ENCODE results near the gene C1QL1. TPM values are rescaled to one million over a fixed set of nuclear protein-coding genes. Genes with fewer than 3 reads are reported as not detected.

The C1QL1 gene
- polyA plus RNA-seq, 1 experiment, result 0.50 TPM

DNA sequence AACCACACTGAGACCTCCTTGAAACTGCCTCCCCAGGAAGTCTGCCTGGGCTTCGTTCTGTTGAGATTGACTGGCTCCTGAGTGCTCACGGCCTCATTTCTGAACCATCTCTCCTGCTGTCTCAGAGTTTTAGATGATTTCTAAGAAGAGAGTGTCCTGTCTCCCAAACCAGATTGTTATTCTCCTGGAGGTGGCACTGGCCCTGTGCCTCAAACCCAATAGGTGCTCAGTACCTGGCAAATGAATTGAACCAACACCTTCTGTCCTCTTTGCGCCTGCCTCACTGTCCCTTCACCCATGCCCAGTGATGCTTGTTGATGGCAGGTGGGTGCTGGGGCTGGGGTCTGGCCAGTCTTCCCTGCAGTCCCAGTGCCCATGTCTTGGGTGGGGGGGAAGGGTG, 36.3 kb upstream of the C1QL1 start:
- ChIA-PET POLR2A (no interaction called here), CTCF (interaction anchor here (1.3 kb wide), 1 partner anchor 224 kb away, joined by 3 read pairs; no protein-coding TSS in a partner anchor)
- peaks cover 8% of the 10 kb centered on the region for H3K27me3 ChIP-seq (ENCODE audit: control insufficient read depth, insufficient read depth, low read length)
- no peak overlapping the region for H3K4me3 ChIP-seq (ENCODE audit: low read depth, low read length)
- no peaks in the 10 kb centered on the region for H3K36me3 ChIP-seq (ENCODE audit: control insufficient read depth, insufficient read depth, low read length)
- TF ChIP-seq, protein P1, sequence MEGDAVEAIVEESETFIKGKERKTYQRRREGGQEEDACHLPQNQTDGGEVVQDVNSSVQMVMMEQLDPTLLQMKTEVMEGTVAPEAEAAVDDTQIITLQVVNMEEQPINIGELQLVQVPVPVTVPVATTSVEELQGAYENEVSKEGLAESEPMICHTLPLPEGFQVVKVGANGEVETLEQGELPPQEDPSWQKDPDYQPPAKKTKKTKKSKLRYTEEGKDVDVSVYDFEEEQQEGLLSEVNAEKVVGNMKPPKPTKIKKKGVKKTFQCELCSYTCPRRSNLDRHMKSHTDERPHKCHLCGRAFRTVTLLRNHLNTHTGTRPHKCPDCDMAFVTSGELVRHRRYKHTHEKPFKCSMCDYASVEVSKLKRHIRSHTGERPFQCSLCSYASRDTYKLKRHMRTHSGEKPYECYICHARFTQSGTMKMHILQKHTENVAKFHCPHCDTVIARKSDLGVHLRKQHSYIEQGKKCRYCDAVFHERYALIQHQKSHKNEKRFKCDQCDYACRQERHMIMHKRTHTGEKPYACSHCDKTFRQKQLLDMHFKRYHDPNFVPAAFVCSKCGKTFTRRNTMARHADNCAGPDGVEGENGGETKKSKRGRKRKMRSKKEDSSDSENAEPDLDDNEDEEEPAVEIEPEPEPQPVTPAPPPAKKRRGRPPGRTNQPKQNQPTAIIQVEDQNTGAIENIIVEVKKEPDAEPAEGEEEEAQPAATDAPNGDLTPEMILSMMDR (IDR thresholded peaks at IDR 0.05; ENCODE audit: insufficient read depth, low read depth, low read length), result no peak
- DNase-seq (ENCODE audit: low read depth), result no peak

DNA sequence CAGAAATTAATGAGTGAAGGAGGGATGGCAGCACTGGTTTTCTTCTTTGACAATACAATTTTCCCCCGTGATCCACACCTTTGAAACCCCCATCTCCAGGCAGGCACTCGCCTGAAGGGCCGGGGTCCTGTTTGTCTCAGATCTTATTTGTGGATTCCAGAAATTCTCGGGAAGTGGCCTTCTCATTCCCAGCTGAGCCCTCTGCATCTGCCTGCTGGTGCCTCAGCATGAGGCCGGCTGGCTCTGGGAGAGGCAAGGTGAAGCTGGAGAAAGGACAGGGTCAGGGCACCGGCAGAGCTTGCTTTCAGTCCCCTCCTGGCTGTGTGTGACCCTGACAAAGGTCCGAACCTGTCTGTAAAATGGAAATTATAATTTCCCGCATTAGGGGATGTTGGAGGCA, 35.8 kb upstream of the C1QL1 start:
- ChIA-PET POLR2A (no interaction called here), CTCF (interaction anchor here (1.3 kb wide), 1 partner anchor 224 kb away, joined by 3 read pairs; no protein-coding TSS in a partner anchor)
- no peak for DNase-seq (ENCODE audit: low read depth)
- no peaks in the 10 kb centered on the region for H3K36me3 ChIP-seq (ENCODE audit: control insufficient read depth, insufficient read depth, low read length)
- no peak overlapping the region for H3K4me3 ChIP-seq (ENCODE audit: low read depth, low read length)
- H3K27me3 ChIP-seq (ENCODE audit: control insufficient read depth, insufficient read depth, low read length), result peaks cover 6% of the 10 kb centered on the region
- TF ChIP-seq, protein P1 (IDR thresholded peaks at IDR 0.05; ENCODE audit: insufficient read depth, low read depth, low read length), result no peak

DNA sequence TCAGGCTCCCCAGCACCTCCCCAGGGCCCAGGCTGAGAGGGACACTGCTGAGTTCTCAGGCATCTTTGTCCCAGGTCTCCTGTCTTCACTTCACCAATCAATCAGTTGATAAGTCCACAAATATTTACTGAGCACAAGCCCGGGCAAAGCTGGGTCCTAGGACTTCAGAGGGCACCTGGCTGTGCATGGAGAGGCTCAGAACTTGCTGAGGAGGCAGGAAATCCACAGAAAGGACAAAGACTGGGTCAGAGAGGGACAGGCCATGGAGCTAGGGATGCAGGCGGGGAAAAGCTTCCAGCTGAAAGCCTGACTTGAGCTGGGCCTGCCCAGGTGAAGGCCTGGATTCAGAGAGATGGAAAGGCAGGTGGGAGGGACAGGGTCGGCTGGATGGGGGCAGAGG, 33.2 kb upstream of the C1QL1 start:
- Histone ChIP-seq H3K36me3 (ENCODE audit: control insufficient read depth, insufficient read depth, low read length) (no peaks in the 10 kb centered on the region), H3K27me3 (ENCODE audit: control insufficient read depth, insufficient read depth, low read length) (peaks cover 10% of the 10 kb centered on the region), H3K4me3 (ENCODE audit: low read depth, low read length) (no peak overlapping the region)
- CTCF ChIA-PET, result no interaction called here
- POLR2A ChIA-PET, result no interaction called here
- TF ChIP-seq, protein P1 (IDR thresholded peaks at IDR 0.05; ENCODE audit: insufficient read depth, low read depth, low read length), result no peak
- no peak for DNase-seq (ENCODE audit: low read depth)

DNA sequence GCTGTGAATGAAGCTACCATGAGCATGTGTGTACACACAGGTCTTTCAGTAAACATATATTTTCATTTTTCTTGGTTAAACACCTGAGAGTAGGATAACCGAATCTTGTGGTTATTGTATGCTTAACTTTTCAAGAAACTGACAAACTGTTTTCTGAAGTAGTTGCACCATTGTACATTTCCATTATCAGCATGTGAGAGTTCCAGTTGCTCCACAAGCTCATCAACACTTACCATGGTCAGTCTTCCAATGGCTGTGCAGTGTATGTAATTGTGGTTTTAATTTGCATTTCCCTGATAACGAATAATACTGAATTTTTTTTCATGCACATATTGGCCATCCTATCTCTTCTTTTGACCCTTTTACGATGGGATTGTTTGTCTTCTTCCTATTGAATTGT, 31.3 kb upstream of the C1QL1 start:
- no peak for DNase-seq (ENCODE audit: low read depth)
- CTCF ChIA-PET, result interaction anchor here (2.7 kb wide), 1 partner anchor 79 kb away, joined by 8 read pairs; no protein-coding TSS in a partner anchor
- POLR2A ChIA-PET, result no interaction called here

DNA sequence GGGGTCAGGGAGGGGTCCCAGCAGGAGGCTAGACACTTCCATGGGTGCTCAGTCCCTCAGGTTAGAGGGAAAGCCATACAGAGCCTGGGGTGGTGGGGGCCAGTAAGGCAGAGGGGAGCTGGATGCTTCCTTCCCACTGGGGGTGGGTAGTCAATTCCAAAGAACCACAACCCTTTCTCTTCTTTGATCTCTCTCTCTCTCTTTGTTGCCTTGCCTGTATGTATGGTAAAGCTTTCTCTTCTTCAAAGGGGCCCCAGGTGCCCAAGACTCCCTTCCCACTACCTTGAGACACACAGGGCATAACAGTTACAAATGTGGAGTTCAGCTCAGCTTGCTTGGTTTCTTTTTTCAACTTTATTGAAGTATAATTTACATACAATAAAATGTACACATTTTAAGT, 30.5 kb upstream of the C1QL1 start:
- no peaks in the 10 kb centered on the region for H3K36me3 ChIP-seq (ENCODE audit: control insufficient read depth, insufficient read depth, low read length)
- ChIA-PET POLR2A (no interaction called here), CTCF (interaction anchor here (1.3 to 2.7 kb wide), 2 partner anchors 20 to 78 kb away, joined by 3 to 8 read pairs; no protein-coding TSS in a partner anchor)
- H3K27me3 ChIP-seq (ENCODE audit: control insufficient read depth, insufficient read depth, low read length), result peaks cover 14% of the 10 kb centered on the region
- TF ChIP-seq, protein P1 (IDR thresholded peaks at IDR 0.05; ENCODE audit: insufficient read depth, low read depth, low read length), result no peak
- no peak for DNase-seq (ENCODE audit: low read depth)
- no peak overlapping the region for H3K4me3 ChIP-seq (ENCODE audit: low read depth, low read length)

More for the DNA sequence above, 31.3 kb upstream of the C1QL1 start:
- Histone ChIP-seq H3K36me3 (ENCODE audit: control insufficient read depth, insufficient read depth, low read length) (no peaks in the 10 kb centered on the region), H3K27me3 (ENCODE audit: control insufficient read depth, insufficient read depth, low read length) (peaks cover 11% of the 10 kb centered on the region), H3K4me3 (ENCODE audit: low read depth, low read length) (no peak overlapping the region)
- TF ChIP-seq, protein P1 (IDR thresholded peaks at IDR 0.05; ENCODE audit: insufficient read depth, low read depth, low read length), result no peak
